Immature natural killer cell (primary cell): ENCODE results near the gene GYG2. TPM values are rescaled to one million over a fixed set of nuclear protein-coding genes. Genes with fewer than 3 reads are reported as not detected.
"Not testable (repeated sequence)": the region's sequence is repeated elsewhere in the genome, so short reads cannot be mapped to it uniquely, and the experiment has no call there.

Experiments
- DNase-seq, 3 donors: peaks; one replicate each; pipeline ENCODE4 v3.0.0; 2022; ENCODE audit warnings: mixed read lengths in 1 of 3
- H3K27ac Mint-ChIP-seq, 6 donors: one replicate each; pipeline ENCODE4 v1.8.0; 2020; ENCODE audit warnings: mixed read lengths in 6 of 6, mild to moderate bottlenecking in 5 of 6, inconsistent platforms in 4 of 6, moderate library complexity in 3 of 6
- H3K27me3 Mint-ChIP-seq, 3 donors: one replicate each; pipeline ENCODE4 v1.8.0; 2020 to 2021; ENCODE audit warnings: low read depth in 3 of 3, mild to moderate bottlenecking in 3 of 3, mixed read lengths in 3 of 3, moderate library complexity in 3 of 3, inconsistent platforms in 1 of 3
- H3K36me3 Mint-ChIP-seq, 3 donors: one replicate each; pipeline ENCODE4 v1.8.0; 2020; ENCODE audit warnings: mixed read lengths in 3 of 3, inconsistent platforms in 2 of 3, mild to moderate bottlenecking in 2 of 3
- H3K4me1 Mint-ChIP-seq, 2 donors: one replicate each; pipeline ENCODE4 v1.8.0; 2020; ENCODE audit warnings: inconsistent platforms in 2 of 2, mild to moderate bottlenecking in 2 of 2, mixed read lengths in 2 of 2, moderate library complexity in 1 of 2
- H3K4me3 Mint-ChIP-seq, 5 donors: one replicate each; pipeline ENCODE4 v1.8.0; 2020; ENCODE audit warnings: mild to moderate bottlenecking in 5 of 5, mixed read lengths in 5 of 5, inconsistent platforms in 3 of 5, moderate library complexity in 3 of 5
- H3K9me3 Mint-ChIP-seq, 6 donors: one replicate each; pipeline ENCODE4 v1.8.0; 2020; ENCODE audit warnings: mild to moderate bottlenecking in 6 of 6, mixed read lengths in 6 of 6, inconsistent platforms in 4 of 6, moderate library complexity in 3 of 6
- polyA plus RNA-seq, 3 donors: library from polyadenylated mRNA; unstranded; fragments of 300-500 nt; fragmentation: Illumina TruSeq; gene quantifications; one replicate each; pipeline ENCODE4 v1.2.3, GENCODE V29; 2021

Gene GYG2
- polyA plus RNA-seq, 3 donors from 2014 or later, result not detected

- H3K4me3 Mint-ChIP-seq, result peak overlapping the region in 2 of 5 donors; percentile 38 to 88
- H3K36me3 Mint-ChIP-seq, H3K9me3 Mint-ChIP-seq, DNase-seq: not testable (repeated sequence)
- H3K27ac Mint-ChIP-seq, result peak overlapping the region in 1 of 6 donors; percentile 42
- peaks cover 42 to 53% of the 10 kb centered on the region in 2 donors for H3K4me1 Mint-ChIP-seq
- H3K27me3 Mint-ChIP-seq, result peaks cover 0 to 16% (median 9%) of the 10 kb centered on the region in 3 donors
These were observed 62.1 kb downstream of the GYG2 start for GRCh38 chrX:2890536-2891460.

GRCh38 chrX:2892816-2893215 lies 64.1 kb downstream of the GYG2 start:
- no peak for DNase-seq
- Mint-ChIP-seq H3K27me3 (peaks cover under 1 to 11% (median 9%) of the 10 kb centered on the region in 3 donors), H3K4me3 (no peak overlapping the region), H3K36me3 (no peaks in the 10 kb centered on the region), H3K27ac (peak overlapping the region in 3 of 6 donors; percentile 21 to 42 (median 31)), H3K9me3 (no peaks in the 10 kb centered on the region), H3K4me1 (peaks cover 56 to 66% of the 10 kb centered on the region in 2 donors)

GRCh38 chrX:2894885-2895292 lies 66.2 kb downstream of the GYG2 start:
- H3K27me3 Mint-ChIP-seq, result peaks cover 2 to 11% (median 3%) of the 10 kb centered on the region in 3 donors
- H3K36me3 Mint-ChIP-seq, result no peaks in the 10 kb centered on the region
- H3K9me3 Mint-ChIP-seq, result no peaks in the 10 kb centered on the region
- peaks cover 60 to 66% of the 10 kb centered on the region in 2 donors for H3K4me1 Mint-ChIP-seq
- H3K27ac Mint-ChIP-seq, result peak overlapping the region in 3 of 6 donors; percentile 34 to 71 (median 69)
- no peak for DNase-seq
- H3K4me3 Mint-ChIP-seq, result peak overlapping the region in 1 of 5 donors; percentile 24

- no peak for DNase-seq
- H3K4me1 Mint-ChIP-seq, result peaks cover 48% of the 10 kb centered on the region in 2 donors
- H3K9me3 Mint-ChIP-seq, result peaks cover 0 to under 1% (median 0%) of the 10 kb centered on the region in 6 donors
- peak overlapping the region; percentile 87 to 96 (median 92) for H3K27ac Mint-ChIP-seq
- peaks cover 2 to 10% (median 3%) of the 10 kb centered on the region in 3 donors for H3K27me3 Mint-ChIP-seq
- no peaks in the 10 kb centered on the region for H3K36me3 Mint-ChIP-seq
- H3K4me3 Mint-ChIP-seq, result peak overlapping the region; percentile 63 to 84 (median 70)
These were observed 68.6 kb downstream of the GYG2 start for GRCh38 chrX:2897311-2897689.

GRCh38 chrX:2897690-2898623 lies 69.2 kb downstream of the GYG2 start:
- H3K4me3 Mint-ChIP-seq, result peak overlapping the region; percentile 63 to 84 (median 70)
- H3K27ac Mint-ChIP-seq, result peak overlapping the region; percentile 87 to 96 (median 92)
- peaks cover 42 to 43% of the 10 kb centered on the region in 2 donors for H3K4me1 Mint-ChIP-seq
- not testable (repeated sequence) for H3K27me3 Mint-ChIP-seq, H3K36me3 Mint-ChIP-seq, H3K9me3 Mint-ChIP-seq
- DNase-seq, result peak; percentile 80 to 84 (median 83)

GRCh38 chrX:2898846-2899512 lies 70.2 kb downstream of the GYG2 start:
- Mint-ChIP-seq H3K4me1 (peaks cover 40% of the 10 kb centered on the region in 2 donors), H3K9me3 (peaks cover 2 to 15% (median 4%) of the 10 kb centered on the region in 6 donors), H3K27ac (peak overlapping the region; percentile 87 to 96 (median 92)), H3K36me3 (peaks cover 0 to 5% (median 4%) of the 10 kb centered on the region in 3 donors), H3K4me3 (peak overlapping the region in 2 of 5 donors; percentile 70 to 84), H3K27me3 (peaks cover 6 to 8% (median 6%) of the 10 kb centered on the region in 3 donors)
- DNase-seq, result no peak

GRCh38 chrX:2901367-2902036 lies 72.8 kb downstream of the GYG2 start:
- peaks cover 28% of the 10 kb centered on the region in 2 donors for H3K4me1 Mint-ChIP-seq
- no peak for DNase-seq

GRCh38 chrX:2902841-2903240 lies 74.1 kb downstream of the GYG2 start:
- Mint-ChIP-seq H3K4me3 (no peak overlapping the region), H3K4me1 (peaks cover 16% of the 10 kb centered on the region in 2 donors), H3K27me3 (peaks cover 5 to 7% (median 6%) of the 10 kb centered on the region in 3 donors), H3K36me3 (peaks cover 4 to 16% (median 14%) of the 10 kb centered on the region in 3 donors), H3K27ac (peak overlapping the region in 3 of 6 donors; percentile 46 to 76 (median 66)), H3K9me3 (peaks cover 2 to 16% (median 6%) of the 10 kb centered on the region in 6 donors)
- no peak for DNase-seq

More at GRCh38 chrX:2901367-2902036, 72.8 kb downstream of the GYG2 start:
- Mint-ChIP-seq H3K36me3 (peaks cover 2 to 14% (median 11%) of the 10 kb centered on the region in 3 donors), H3K9me3 (peaks cover 2 to 16% (median 6%) of the 10 kb centered on the region in 6 donors), H3K27me3 (peaks cover 6 to 7% (median 6%) of the 10 kb centered on the region in 3 donors), H3K4me3 (no peak overlapping the region), H3K27ac (peak overlapping the region in 5 of 6 donors; percentile 29 to 74 (median 60))

GRCh38 chrX:2903366-2903765 lies 74.6 kb downstream of the GYG2 start:
- H3K9me3 Mint-ChIP-seq, result peaks cover 2 to 16% (median 6%) of the 10 kb centered on the region in 6 donors
- peak overlapping the region in 1 of 6 donors; percentile 76 for H3K27ac Mint-ChIP-seq
- H3K4me3 Mint-ChIP-seq, result no peak overlapping the region

GRCh38 chrX:2907295-2907694 lies 78.6 kb downstream of the GYG2 start:
- H3K9me3 Mint-ChIP-seq, result peaks cover 2 to 16% (median 6%) of the 10 kb centered on the region in 6 donors
- H3K27ac Mint-ChIP-seq, result no peak overlapping the region
- H3K4me3 Mint-ChIP-seq, result no peak overlapping the region
- H3K27me3 Mint-ChIP-seq, result peaks cover 2 to 7% (median 5%) of the 10 kb centered on the region in 3 donors
- no peak for DNase-seq
- peaks cover 13 to 28% (median 19%) of the 10 kb centered on the region in 3 donors for H3K36me3 Mint-ChIP-seq
- H3K4me1 Mint-ChIP-seq, result peaks cover 6 to 8% of the 10 kb centered on the region in 2 donors

More at GRCh38 chrX:2903366-2903765, 74.6 kb downstream of the GYG2 start:
- H3K36me3 Mint-ChIP-seq, result peaks cover 9 to 21% (median 19%) of the 10 kb centered on the region in 3 donors
- H3K27me3 Mint-ChIP-seq, result peaks cover 2 to 7% (median 5%) of the 10 kb centered on the region in 3 donors
- DNase-seq, result peak in 1 of 3 donors; percentile 17
- peaks cover 10 to 11% of the 10 kb centered on the region in 2 donors for H3K4me1 Mint-ChIP-seq

- Mint-ChIP-seq H3K4me3 (no peak overlapping the region), H3K4me1 (peaks cover 6 to 10% of the 10 kb centered on the region in 2 donors), H3K27me3 (peaks cover 0 to 5% (median 5%) of the 10 kb centered on the region in 3 donors), H3K9me3 (peaks cover 0 to 7% (median under 1%) of the 10 kb centered on the region in 6 donors), H3K27ac (no peak overlapping the region), H3K36me3 (peaks cover 16 to 29% (median 17%) of the 10 kb centered on the region in 3 donors)
- DNase-seq, result no peak
These were observed 79.5 kb downstream of the GYG2 start for GRCh38 chrX:2908125-2908685.

GRCh38 chrX:2910109-2910508 lies 81.4 kb downstream of the GYG2 start:
- Mint-ChIP-seq H3K27ac (no peak overlapping the region), H3K4me3 (no peak overlapping the region), H3K27me3 (peaks cover 0 to 5% (median 0%) of the 10 kb centered on the region in 3 donors), H3K4me1 (peaks cover 6 to 10% of the 10 kb centered on the region in 2 donors), H3K9me3 (peaks cover 0 to under 1% (median 0%) of the 10 kb centered on the region in 6 donors), H3K36me3 (peaks cover 15 to 30% (median 17%) of the 10 kb centered on the region in 3 donors)
- DNase-seq, result no peak
